Kidney epithelial cell (primary cell): ENCODE measurements around the gene PDE3A. TPM values are rescaled to one million over a fixed set of nuclear protein-coding genes. Genes with fewer than 3 reads are reported as not detected.

Experiments used
- DNase-seq: peaks from one replicate; pipeline ENCODE4 v3.0.0-alpha.2; 2010; ENCODE audit warnings: low read depth
- H3K27me3 ChIP-seq: 2 replicates; pipeline ENCODE4 v1.6.0; 2011; ENCODE audit warnings: low read length; ENCODE audit not compliant: control insufficient read depth, insufficient read depth
- H3K36me3 ChIP-seq: 2 replicates; pipeline ENCODE4 v1.5.1; 2011; ENCODE audit warnings: low read length; ENCODE audit not compliant: control insufficient read depth, insufficient read depth
- H3K4me3 ChIP-seq: 2 replicates; pipeline ENCODE4 v1.5.1; 2011; ENCODE audit warnings: low read depth, mild to moderate bottlenecking, control low read depth, low read length
- total RNA-seq: library from RNA; depleted of rRNA; stranded (reverse); fragments of >200 nt; gene quantifications from 2 replicates; pipeline ENCODE4 v1.2.3, GENCODE V29; 2015
- TF ChIP-seq, protein P1 (sequence below): IDR thresholded peaks from 2 replicates; pipeline ENCODE4 v1.5.1; 2011; ENCODE audit warnings: mild to moderate bottlenecking, moderate library complexity, low read length, control low read depth, inconsistent platforms; ENCODE audit not compliant: insufficient read depth, poor library complexity, severe bottlenecking

Gene PDE3A
- total RNA-seq, 1 donor from 2014 or later: 1.8 TPM

GRCh38 chr12:20508962-20509361 is 140.6 kb downstream of the PDE3A start:
- no peak overlapping the region for H3K4me3 ChIP-seq
- H3K36me3 ChIP-seq: no peaks in the 10 kb centered on the region
- DNase-seq: no peak
- TF ChIP-seq, protein P1, sequence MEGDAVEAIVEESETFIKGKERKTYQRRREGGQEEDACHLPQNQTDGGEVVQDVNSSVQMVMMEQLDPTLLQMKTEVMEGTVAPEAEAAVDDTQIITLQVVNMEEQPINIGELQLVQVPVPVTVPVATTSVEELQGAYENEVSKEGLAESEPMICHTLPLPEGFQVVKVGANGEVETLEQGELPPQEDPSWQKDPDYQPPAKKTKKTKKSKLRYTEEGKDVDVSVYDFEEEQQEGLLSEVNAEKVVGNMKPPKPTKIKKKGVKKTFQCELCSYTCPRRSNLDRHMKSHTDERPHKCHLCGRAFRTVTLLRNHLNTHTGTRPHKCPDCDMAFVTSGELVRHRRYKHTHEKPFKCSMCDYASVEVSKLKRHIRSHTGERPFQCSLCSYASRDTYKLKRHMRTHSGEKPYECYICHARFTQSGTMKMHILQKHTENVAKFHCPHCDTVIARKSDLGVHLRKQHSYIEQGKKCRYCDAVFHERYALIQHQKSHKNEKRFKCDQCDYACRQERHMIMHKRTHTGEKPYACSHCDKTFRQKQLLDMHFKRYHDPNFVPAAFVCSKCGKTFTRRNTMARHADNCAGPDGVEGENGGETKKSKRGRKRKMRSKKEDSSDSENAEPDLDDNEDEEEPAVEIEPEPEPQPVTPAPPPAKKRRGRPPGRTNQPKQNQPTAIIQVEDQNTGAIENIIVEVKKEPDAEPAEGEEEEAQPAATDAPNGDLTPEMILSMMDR: no peak
- H3K27me3 ChIP-seq: no peaks in the 10 kb centered on the region

DNA sequence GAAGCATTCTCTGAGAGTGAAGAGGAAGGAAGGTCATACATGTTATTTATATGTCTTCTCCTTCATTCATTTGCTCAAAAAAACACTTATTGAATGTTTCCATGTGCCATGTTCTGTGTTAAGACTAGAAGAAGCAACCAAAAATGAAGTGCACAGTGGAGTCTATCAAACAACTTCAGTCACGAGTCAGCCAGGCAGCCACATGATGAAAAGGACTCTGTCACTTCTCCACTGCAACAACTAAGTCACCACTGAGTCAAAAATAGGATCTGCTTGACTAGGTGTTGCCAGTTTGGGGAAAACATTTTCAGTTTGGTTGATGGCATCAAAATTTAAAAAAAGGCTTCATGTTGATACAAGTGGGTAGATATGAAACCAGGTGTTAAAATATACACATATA is 142.5 kb downstream of the PDE3A start:
- Histone ChIP-seq H3K27me3 (no peaks in the 10 kb centered on the region), H3K36me3 (no peaks in the 10 kb centered on the region), H3K4me3 (no peak overlapping the region)
- TF ChIP-seq, protein P1: no peak
- no peak for DNase-seq

- Histone ChIP-seq H3K27me3 (no peaks in the 10 kb centered on the region), H3K36me3 (no peaks in the 10 kb centered on the region), H3K4me3 (no peak overlapping the region)
- no peak for DNase-seq
- TF ChIP-seq, protein P1: no peak
Measured at GRCh38 chr12:20513189-20513588, 144.9 kb downstream of the PDE3A start.

- H3K27me3 ChIP-seq: no peaks in the 10 kb centered on the region
- no peak overlapping the region for H3K4me3 ChIP-seq
- H3K36me3 ChIP-seq: no peaks in the 10 kb centered on the region
- TF ChIP-seq, protein P1: no peak
- no peak for DNase-seq
Measured at GRCh38 chr12:20514598-20514997, 146.3 kb downstream of the PDE3A start.

- TF ChIP-seq, protein P1: no peak
- Histone ChIP-seq H3K27me3 (no peaks in the 10 kb centered on the region), H3K4me3 (no peak overlapping the region), H3K36me3 (no peaks in the 10 kb centered on the region)
- DNase-seq: no peak
Measured at GRCh38 chr12:20520532-20520931, 152.2 kb downstream of the PDE3A start.

- H3K4me3 ChIP-seq: no peak overlapping the region
- H3K27me3 ChIP-seq: no peaks in the 10 kb centered on the region
- no peak for DNase-seq
- TF ChIP-seq, protein P1: no peak
- H3K36me3 ChIP-seq: no peaks in the 10 kb centered on the region
Measured at GRCh38 chr12:20523658-20524057, 155.3 kb downstream of the PDE3A start.
